Right atrium auricular region (tissue), 2 donors: ENCODE data around the gene NPY. TPM values are rescaled to one million over a fixed set of nuclear protein-coding genes. Genes with fewer than 3 reads are reported as not detected.

Experiments used
- DNase-seq: peaks from one replicate; pipeline ENCODE4 v3.0.0-alpha.2; 2019; ENCODE audit warnings: low spot score
- H3K27ac ChIP-seq, 2 donors: fragments of 200-600 bp; sonication (generic); 1 replicate in 1 of 2; 2 replicates in 1 of 2; pipeline ENCODE4 v1.5.1; 2016 to 2019
- H3K27me3 ChIP-seq, 2 donors: fragments of 200-600 bp; sonication (generic); one replicate each; pipeline versions ENCODE4 v1.5.1 to v1.6.0; 2017 to 2019
- H3K36me3 ChIP-seq: fragments of 200-600 bp; sonication (generic); one replicate; pipeline ENCODE4 v1.5.1; 2016
- H3K4me1 ChIP-seq, 2 donors: fragments of 200-600 bp; sonication (generic); one replicate each; pipeline versions ENCODE4 v1.5.1 to v1.6.0; 2017 to 2019
- H3K4me3 ChIP-seq, 2 donors: fragments of 200-600 bp; sonication (generic); 1 replicate in 1 of 2; 2 replicates in 1 of 2; pipeline ENCODE4 v1.5.1; 2017 to 2019; ENCODE audit warnings: mild to moderate bottlenecking in 1 of 2, moderate library complexity in 1 of 2
- H3K9me3 ChIP-seq, 2 donors: fragments of 200-600 bp; sonication (generic); one replicate each; pipeline ENCODE4 v1.5.1; 2019
- CTCF ChIP-seq, 2 donors: fragments of 200-600 bp; sonication (generic); IDR thresholded peaks; one replicate each; pipeline ENCODE4 v1.5.1; 2019; ENCODE audit warnings: antibody characterized with exemption in 2 of 2
- total RNA-seq, 2 donors: library from RNA; depleted of rRNA; stranded (reverse); fragments of >200 nt; gene quantifications; one replicate each; pipeline ENCODE4 v1.1.0, GENCODE V29; 2016

The NPY gene
- total RNA-seq, 2 donors from 2014 or later, result 5.0 TPM; not detected in 1

- no peak for TF ChIP-seq CTCF (IDR thresholded peaks at IDR 0.05)
- H3K9me3 ChIP-seq, result no peaks in the 10 kb centered on the region
- DNase-seq, result no peak
- no peak overlapping the region for H3K4me3 ChIP-seq
- H3K36me3 ChIP-seq, result no peaks in the 10 kb centered on the region
- no peaks in the 10 kb centered on the region for H3K4me1 ChIP-seq
- no peaks in the 10 kb centered on the region for H3K27me3 ChIP-seq
- H3K27ac ChIP-seq, result no peak overlapping the region
These were observed 29.8 kb downstream of the NPY start for GRCh38 chr7:24313777-24314176.

GRCh38 chr7:24316340-24316739 lies 32.4 kb downstream of the NPY start:
- TF ChIP-seq CTCF (IDR thresholded peaks at IDR 0.05), result no peak
- no peaks in the 10 kb centered on the region for H3K9me3 ChIP-seq
- no peaks in the 10 kb centered on the region for H3K27me3 ChIP-seq
- H3K36me3 ChIP-seq, result no peaks in the 10 kb centered on the region
- no peak overlapping the region for H3K27ac ChIP-seq
- no peak overlapping the region for H3K4me3 ChIP-seq
- DNase-seq, result no peak
- H3K4me1 ChIP-seq, result no peaks in the 10 kb centered on the region

GRCh38 chr7:24318326-24318725 lies 34.3 kb downstream of the NPY start:
- TF ChIP-seq CTCF (IDR thresholded peaks at IDR 0.05), result no peak
- no peak overlapping the region for H3K27ac ChIP-seq
- no peaks in the 10 kb centered on the region for H3K36me3 ChIP-seq
- H3K4me1 ChIP-seq, result no peaks in the 10 kb centered on the region
- H3K4me3 ChIP-seq, result no peak overlapping the region
- no peaks in the 10 kb centered on the region for H3K27me3 ChIP-seq
- no peak for DNase-seq
- H3K9me3 ChIP-seq, result no peaks in the 10 kb centered on the region

GRCh38 chr7:24319209-24319608 lies 35.2 kb downstream of the NPY start:
- Histone ChIP-seq H3K4me1 (no peaks in the 10 kb centered on the region), H3K27me3 (no peaks in the 10 kb centered on the region), H3K36me3 (no peaks in the 10 kb centered on the region), H3K9me3 (no peaks in the 10 kb centered on the region), H3K27ac (no peak overlapping the region), H3K4me3 (no peak overlapping the region)
- no peak for DNase-seq
- TF ChIP-seq CTCF (IDR thresholded peaks at IDR 0.05), result no peak

- Histone ChIP-seq H3K27me3 (no peaks in the 10 kb centered on the region), H3K27ac (no peak overlapping the region), H3K36me3 (no peaks in the 10 kb centered on the region), H3K4me3 (no peak overlapping the region), H3K4me1 (no peaks in the 10 kb centered on the region), H3K9me3 (no peaks in the 10 kb centered on the region)
- no peak for DNase-seq
- TF ChIP-seq CTCF (IDR thresholded peaks at IDR 0.05), result no peak
These were observed 40.0 kb downstream of the NPY start for GRCh38 chr7:24323961-24324480.

- Histone ChIP-seq H3K27ac (no peak overlapping the region), H3K27me3 (no peaks in the 10 kb centered on the region), H3K4me1 (no peaks in the 10 kb centered on the region), H3K36me3 (no peaks in the 10 kb centered on the region), H3K9me3 (no peaks in the 10 kb centered on the region), H3K4me3 (no peak overlapping the region)
- TF ChIP-seq CTCF (IDR thresholded peaks at IDR 0.05), result no peak
- DNase-seq, result no peak
These were observed 41.7 kb downstream of the NPY start for GRCh38 chr7:24325708-24326107.
